OCI-LY3 (cell line): ENCODE results near the gene FRMD4B.
"Not testable (repeated sequence)": the region's sequence is repeated elsewhere in the genome, so short reads cannot be mapped to it uniquely, and the experiment has no call there.

Experiments
- H2AFZ ChIP-seq: fragments of 200-600, 300-600 bp; shearing (Covaris generic); 2 replicates; pipeline ENCODE4 v1.6.0; 2014; ENCODE audit warnings: antibody characterized with exemption, low read depth, low read length
- H3K27ac ChIP-seq: fragments of 200-600, 300-600 bp; sonication (generic); 2 replicates; pipeline ENCODE4 v1.5.1; 2014; ENCODE audit warnings: mild to moderate bottlenecking, low read length, moderate library complexity, mixed read lengths
- H3K27me3 ChIP-seq: fragments of 200-600, 300-600 bp; sonication (generic); 2 replicates; pipeline ENCODE4 v1.6.1; 2014; ENCODE audit warnings: low read depth, low read length, mixed read lengths
- H3K36me3 ChIP-seq: fragments of 200-600, 300-600 bp; sonication (generic); replicated peaks from 2 replicates; pipeline ENCODE3; 2014; ENCODE audit warnings: low read depth, low read length, mixed read lengths
- H3K4me1 ChIP-seq: fragments of 300-600, 200-600 bp; sonication (generic); 2 replicates; pipeline ENCODE4 v1.6.1; 2014; ENCODE audit warnings: low read length, mixed read lengths
- H3K4me2 ChIP-seq: fragments of 200-600, 300-600 bp; sonication (generic); 2 replicates; pipeline ENCODE4 v1.6.1; 2014; ENCODE audit warnings: low read length, mixed read lengths
- H3K4me3 ChIP-seq: fragments of 300-600, 200-600 bp; sonication (generic); 2 replicates; pipeline ENCODE4 v1.5.1; 2014; ENCODE audit warnings: antibody characterized with exemption, mild to moderate bottlenecking, low read length, moderate library complexity
- H3K79me2 ChIP-seq: fragments of 300-600, 200-600 bp; shearing (Covaris generic); 2 replicates; pipeline ENCODE4 v1.6.1; 2014; ENCODE audit warnings: mild to moderate bottlenecking, low read length, mixed read lengths
- H3K9ac ChIP-seq: fragments of 300-600, 200-600 bp; shearing (Covaris generic); 2 replicates; pipeline ENCODE4 v1.6.0; 2014; ENCODE audit warnings: mild to moderate bottlenecking, low read length, moderate library complexity
- H3K9me3 ChIP-seq: fragments of 200-600, 300-600 bp; shearing (Covaris generic); 2 replicates; pipeline ENCODE4 v1.6.1; 2014; ENCODE audit warnings: low read length, mixed read lengths; ENCODE audit not compliant: insufficient read depth
- H4K20me1 ChIP-seq: fragments of 200-600, 300-600 bp; sonication (generic); 2 replicates; pipeline ENCODE4 v1.6.1; 2016; ENCODE audit warnings: low read length, mixed read lengths; ENCODE audit not compliant: insufficient read depth
- CTCF ChIP-seq: fragments of 200-600, 300-600 bp; sonication (generic); IDR thresholded peaks from 2 replicates; pipeline ENCODE4 v1.5.1; 2014; ENCODE audit warnings: antibody characterized with exemption, low read length, low read depth
- EZH2phosphoT487 ChIP-seq: fragments of 200-600 bp; shearing (Covaris generic); IDR thresholded peaks from 2 replicates; pipeline ENCODE4 v1.6.1; 2018; ENCODE audit warnings: antibody characterized with exemption, mixed run types, low read depth

FRMD4B gene

GRCh38 chr3:69324362-69325025, 61.4 kb downstream of the FRMD4B start:
- no peak overlapping the region for H3K4me3 ChIP-seq
- TF ChIP-seq EZH2phosphoT487: no peak
- peak; percentile 67 for TF ChIP-seq CTCF
- H3K4me2 ChIP-seq: peak overlapping the region; percentile 31

GRCh38 chr3:69323941-69324340, 61.9 kb downstream of the FRMD4B start:
- Histone ChIP-seq H3K36me3 (no peaks in the 10 kb centered on the region), H2AFZ (no peak overlapping the region), H3K4me2 (no peak overlapping the region), H3K27ac (no peak overlapping the region), H3K4me3 (no peak overlapping the region), H3K9ac (no peak overlapping the region), H4K20me1 (no peaks in the 10 kb centered on the region), H3K79me2 (no peaks in the 10 kb centered on the region), H3K4me1 (peaks cover 19% of the 10 kb centered on the region), H3K27me3 (no peaks in the 10 kb centered on the region), H3K9me3 (no peaks in the 10 kb centered on the region)
- TF ChIP-seq CTCF: no peak
- no peak for TF ChIP-seq EZH2phosphoT487

More at GRCh38 chr3:69324362-69325025, 61.4 kb downstream of the FRMD4B start:
- Histone ChIP-seq H3K9me3 (no peaks in the 10 kb centered on the region), H3K79me2 (no peaks in the 10 kb centered on the region), H3K9ac (no peak overlapping the region), H3K27me3 (no peaks in the 10 kb centered on the region), H3K4me1 (peaks cover 19% of the 10 kb centered on the region), H3K27ac (no peak overlapping the region), H3K36me3 (no peaks in the 10 kb centered on the region), H4K20me1 (no peaks in the 10 kb centered on the region), H2AFZ (0 out of 2 replicates have a peak overlapping the region, but pooled peaks have one; percentile 63)

- H3K27ac ChIP-seq, H2AFZ ChIP-seq, H3K36me3 ChIP-seq, H3K4me2 ChIP-seq, H4K20me1 ChIP-seq, H3K27me3 ChIP-seq, H3K4me3 ChIP-seq, H3K79me2 ChIP-seq, H3K9ac ChIP-seq, H3K9me3 ChIP-seq: not testable (repeated sequence)
- peaks cover 18% of the 10 kb centered on the region for H3K4me1 ChIP-seq
Observed at GRCh38 chr3:69322512-69322911, 63.4 kb downstream of the FRMD4B start.

- Histone ChIP-seq H3K4me3 (no peak overlapping the region), H3K9me3 (no peaks in the 10 kb centered on the region), H3K4me2 (no peak overlapping the region), H2AFZ (no peak overlapping the region), H3K4me1 (peaks cover 14% of the 10 kb centered on the region), H3K9ac (no peak overlapping the region), H3K27me3 (no peaks in the 10 kb centered on the region), H3K27ac (no peak overlapping the region), H3K36me3 (no peaks in the 10 kb centered on the region), H3K79me2 (no peaks in the 10 kb centered on the region), H4K20me1 (no peaks in the 10 kb centered on the region)
- TF ChIP-seq CTCF: no peak
- no peak for TF ChIP-seq EZH2phosphoT487
Observed at GRCh38 chr3:69322158-69322509, 63.8 kb downstream of the FRMD4B start.
